HG03064 (cell line): ENCODE results near the gene GRIN2D.

ENCODE experiments used
- ATAC-seq: cut with Tn5 transposase; IDR thresholded peaks from one replicate; pipeline ENCODE4 v1.9.1; 2021; ENCODE audit warnings: low read depth; ENCODE audit not compliant: unreplicated experiment

GRIN2D gene

GRCh38 chr19:48393559-48394330 is at the start of gene GRIN2D:
Gene GRIN2D (plus strand): TSS chr19:48393668. CDS start chr19:48398393, 4,725 bp downstream.
- no peak for ATAC-seq

DNA sequence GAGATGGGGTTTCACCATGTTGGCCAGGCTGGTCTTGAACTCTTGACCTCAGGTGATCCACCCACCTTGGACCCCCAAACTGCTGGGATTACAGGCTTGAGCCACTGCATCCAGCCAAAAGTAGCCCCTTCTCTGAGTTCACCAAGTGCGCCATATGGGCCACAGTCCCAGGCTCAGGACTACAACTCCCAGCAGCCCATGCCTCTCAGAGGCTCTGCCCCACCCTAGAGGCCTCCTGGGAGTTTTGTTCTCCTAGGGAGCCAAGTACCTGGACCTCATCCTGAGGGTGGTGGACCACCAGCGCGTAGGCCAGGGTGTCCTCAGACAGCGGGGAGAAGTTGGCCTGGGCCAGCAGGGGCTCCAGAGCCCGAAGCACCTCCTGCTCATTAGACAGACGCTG is 48.6 kb upstream of the GRIN2D start:
- no peak for ATAC-seq

DNA sequence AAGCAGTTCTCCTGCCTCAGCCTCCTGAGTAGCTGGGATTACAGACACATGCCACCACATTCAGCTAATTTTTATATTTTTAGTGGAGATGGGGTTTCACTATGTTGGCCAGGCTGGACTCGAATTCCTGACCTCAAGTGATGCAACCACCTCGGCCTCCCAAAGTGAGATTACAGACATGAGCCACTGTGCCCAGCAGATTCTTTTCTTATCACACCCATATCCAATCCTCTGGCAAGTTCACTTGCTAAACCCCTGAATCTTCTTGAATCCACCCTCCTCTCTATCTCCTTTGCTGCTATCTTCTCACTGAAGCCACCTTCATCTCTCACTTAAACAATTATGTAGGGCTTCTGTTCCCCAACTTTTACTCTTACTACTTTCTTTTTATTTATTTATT is 47.3 kb upstream of the GRIN2D start:
- no peak for ATAC-seq

- no peak for ATAC-seq
Observed at GRCh38 chr19:48348045-48348444, 45.4 kb upstream of the GRIN2D start.

DNA sequence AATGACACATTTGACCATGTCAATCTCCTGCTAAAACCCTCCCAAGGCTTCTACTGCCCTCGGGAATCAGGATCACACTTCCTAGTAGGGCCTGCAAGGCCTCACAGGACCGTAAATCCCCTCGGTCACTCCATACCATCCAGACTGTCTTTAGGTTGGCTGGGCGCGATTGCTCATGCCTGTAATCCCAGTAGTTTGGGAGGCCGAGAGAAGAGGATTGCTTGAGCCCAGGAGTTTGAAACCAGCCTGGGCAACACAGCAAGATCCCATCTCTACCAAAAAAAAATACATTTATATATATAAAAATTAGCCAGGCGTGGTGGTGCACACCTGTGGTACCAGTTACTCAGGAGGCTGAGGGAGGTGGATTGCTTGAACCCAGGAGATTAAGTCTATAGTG is 44.7 kb upstream of the GRIN2D start:
- no peak for ATAC-seq

GRCh38 chr19:48350856-48351255 is 42.6 kb upstream of the GRIN2D start:
- ATAC-seq: no peak

DNA sequence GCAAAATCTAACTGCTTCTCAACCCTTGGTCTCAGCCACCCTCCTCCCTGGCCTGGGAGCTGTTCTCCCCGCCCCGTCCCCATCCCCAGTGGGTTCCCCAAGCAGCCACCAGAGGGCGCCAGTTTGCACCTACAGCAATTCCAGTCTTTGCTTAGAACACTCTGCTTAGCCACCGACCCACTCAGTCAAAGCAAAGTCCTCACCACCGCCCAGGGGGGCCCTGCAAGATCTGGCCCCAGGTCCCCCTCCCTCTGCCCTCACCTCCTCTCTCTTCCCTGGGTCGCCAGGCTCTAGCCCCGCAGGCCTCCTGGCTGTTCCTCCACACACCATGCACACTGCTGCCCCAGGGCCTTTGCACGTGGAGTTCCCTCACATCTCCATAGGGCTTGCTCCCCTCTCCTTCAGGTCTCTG is 42.1 kb upstream of the GRIN2D start:
- ATAC-seq: no peak

- no peak for ATAC-seq
Observed at GRCh38 chr19:48353677-48354076, 39.8 kb upstream of the GRIN2D start.

GRCh38 chr19:48354332-48354992 is 39.0 kb upstream of the GRIN2D start:
- ATAC-seq: no peak

DNA sequence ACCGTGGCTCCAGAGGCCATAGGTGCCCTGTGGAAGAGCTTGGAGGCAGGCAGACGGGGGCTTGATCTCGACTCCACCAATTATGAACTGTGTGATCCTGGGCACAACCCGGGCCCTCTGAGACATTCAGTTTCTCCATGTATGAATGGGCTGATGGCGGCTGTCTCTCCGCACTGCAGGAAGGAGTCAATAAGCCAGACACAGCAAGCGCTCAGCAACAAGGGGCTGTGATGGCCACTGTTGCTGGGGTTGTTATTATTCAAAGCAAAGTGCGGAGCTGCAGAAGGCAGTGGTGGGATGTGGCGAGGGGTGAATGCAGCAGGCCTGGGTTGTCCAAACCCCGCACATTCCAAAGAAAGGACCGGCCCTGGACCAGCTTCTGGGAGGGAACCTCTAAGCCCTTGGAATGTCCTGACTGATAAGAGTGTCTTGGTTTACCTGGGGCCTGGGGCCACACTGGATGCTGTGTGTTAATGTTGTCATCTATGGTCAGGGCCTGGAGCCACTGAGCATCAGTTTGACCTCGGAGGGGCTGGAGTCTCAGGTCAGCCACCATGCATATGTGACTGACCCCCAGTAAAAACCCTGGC is 38.0 kb upstream of the GRIN2D start:
- ATAC-seq: no peak

- ATAC-seq: no peak
Observed at GRCh38 chr19:48359123-48359522, 34.3 kb upstream of the GRIN2D start.

- no peak for ATAC-seq
Observed at GRCh38 chr19:48361912-48362311, 31.6 kb upstream of the GRIN2D start.

DNA sequence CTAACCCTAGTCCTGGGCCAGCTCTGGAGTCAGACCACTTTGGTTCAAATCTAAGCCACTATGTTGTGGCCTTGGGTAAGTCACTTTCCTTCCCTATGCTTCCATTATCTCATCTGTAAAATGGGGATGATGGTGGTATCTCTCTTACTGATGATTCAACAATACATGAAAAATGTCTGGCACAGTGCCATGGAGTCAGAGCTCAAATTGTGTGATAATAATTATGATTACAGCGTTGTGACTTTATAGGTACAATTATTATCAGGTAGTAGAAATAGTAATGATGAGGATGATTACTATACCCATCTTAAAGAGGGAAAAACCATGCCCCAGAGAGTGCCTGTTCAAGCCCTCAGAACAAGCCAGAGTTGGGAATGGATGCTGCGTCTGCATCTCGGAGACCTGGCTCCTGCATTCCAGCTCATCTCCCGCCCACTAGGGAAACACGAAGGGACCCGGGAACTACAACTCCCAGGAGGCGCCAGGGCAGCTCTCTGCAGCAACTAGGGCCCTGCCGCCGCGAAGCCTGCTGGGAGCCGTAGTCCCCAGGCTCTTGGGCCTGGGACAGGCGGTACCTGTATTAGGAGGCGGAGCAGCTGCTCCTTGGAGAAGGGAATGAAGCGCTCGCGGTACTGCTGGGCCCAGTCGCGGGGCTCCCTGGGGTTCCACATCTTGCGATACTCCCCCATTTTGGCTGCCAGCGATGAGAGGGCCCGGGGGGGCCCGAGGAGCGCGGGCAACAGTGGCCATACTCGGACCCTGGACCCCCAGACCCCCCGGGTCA is 30.6 kb upstream of the GRIN2D start:
- ATAC-seq: peak; percentile 58

GRCh38 chr19:48363500-48363809 is 30.0 kb upstream of the GRIN2D start:
- ATAC-seq: peak; percentile 3

DNA sequence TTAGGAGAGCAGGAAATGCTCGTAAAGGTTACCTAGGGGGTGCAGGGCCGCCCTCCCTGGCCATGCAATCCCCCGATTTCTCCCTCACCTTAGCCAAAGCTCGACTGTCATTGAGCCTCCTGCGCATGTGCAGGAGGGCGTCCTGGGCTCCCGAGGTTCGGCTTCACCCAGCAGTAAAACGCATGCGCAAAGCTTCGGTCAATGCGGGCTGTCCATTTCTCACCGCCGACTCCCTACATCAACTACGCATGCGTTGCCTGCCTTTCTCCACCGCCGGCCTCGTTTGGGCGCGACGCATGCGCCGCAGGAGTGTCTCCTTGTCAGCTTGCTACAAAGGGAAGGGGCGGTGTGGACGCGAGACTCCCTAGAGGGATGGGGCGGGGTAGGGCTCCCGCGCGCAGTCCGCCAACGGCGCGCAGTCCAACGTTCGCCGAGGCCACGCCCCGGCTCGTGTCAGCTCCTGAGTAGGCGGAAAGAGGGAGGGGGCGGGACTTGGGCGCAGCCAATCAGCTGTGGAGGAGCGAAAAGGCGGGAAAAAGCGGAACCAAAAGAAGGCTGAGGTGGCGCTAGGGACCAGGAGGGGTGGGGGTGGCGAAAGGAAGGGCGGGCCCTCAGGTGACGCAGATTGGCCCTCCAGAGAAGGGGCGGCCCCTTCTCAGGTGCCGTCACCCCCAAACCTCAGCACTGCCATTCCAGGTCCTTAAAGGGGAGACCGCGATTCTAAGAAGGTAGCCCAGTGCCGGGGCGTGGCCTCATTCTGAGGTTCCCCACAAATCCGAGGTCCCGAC is 29.5 kb upstream of the GRIN2D start, which contains the start of the genes SYNGR4 and TMEM143:
SYNGR4 (plus strand) TSS at position 558 of the 788 bp plus-strand sequence. CDS start 1,476 bp downstream, outside the sequence.
TMEM143 (minus strand) TSS at position 131 of the 788 bp plus-strand sequence; CDS start at position 111, 20 bp downstream.
- ATAC-seq: peak; percentile 72

DNA sequence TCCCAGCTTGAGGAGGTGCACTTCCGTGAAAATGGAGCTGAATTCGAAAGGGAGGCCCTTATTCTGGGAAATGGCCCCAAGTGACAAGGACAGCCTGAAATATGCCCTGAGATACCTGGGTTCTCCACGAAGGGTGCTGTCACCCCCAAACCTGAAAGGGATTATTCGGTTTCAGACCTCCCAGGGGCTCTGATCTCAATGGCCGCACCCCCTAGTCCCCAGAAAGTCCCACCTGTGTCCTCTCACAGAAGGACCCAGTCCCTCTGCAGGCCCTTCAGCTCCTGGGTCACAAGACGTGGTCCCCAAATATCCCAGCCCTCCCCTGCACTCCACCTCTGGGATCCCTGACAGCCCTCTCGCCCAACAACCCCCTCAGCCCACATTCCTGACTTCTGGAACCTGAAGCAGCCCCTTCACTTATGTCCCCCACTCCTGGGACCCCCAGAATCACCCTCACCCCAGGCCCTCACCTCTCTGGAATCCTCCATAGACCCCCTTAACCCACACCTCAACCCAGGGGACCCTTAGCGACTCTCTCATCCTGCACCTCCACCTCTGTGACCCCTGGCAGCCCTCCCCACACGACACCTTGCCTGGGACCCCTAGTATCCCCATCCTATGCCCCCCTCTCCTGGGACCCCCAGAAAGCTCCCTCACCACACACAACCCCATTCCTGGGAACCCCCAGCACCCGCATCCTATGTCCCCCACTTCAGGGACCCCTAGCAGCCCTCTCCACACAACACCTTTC is 28.7 kb upstream of the GRIN2D start:
- ATAC-seq: no peak

DNA sequence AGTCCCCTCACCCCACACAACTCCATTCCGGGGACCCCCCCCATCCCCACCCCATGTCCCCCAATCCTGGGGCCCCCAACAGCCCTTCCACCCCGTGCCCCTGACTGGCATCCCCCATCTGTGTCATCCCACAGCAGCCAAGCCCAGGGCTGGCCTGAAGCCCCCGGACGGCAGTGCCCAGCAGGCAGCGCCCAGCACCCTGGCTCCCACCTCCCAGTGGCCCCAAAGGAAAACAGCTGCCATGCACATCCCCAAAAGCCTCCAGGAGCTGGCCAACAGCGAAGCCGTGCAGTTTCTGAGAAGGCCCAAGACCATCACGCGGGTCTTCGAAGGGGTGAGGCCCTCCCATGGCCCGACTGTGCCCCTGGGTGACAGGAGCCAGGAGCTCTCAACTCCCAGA is 27.9 kb upstream of the GRIN2D start:
- ATAC-seq: no peak

DNA sequence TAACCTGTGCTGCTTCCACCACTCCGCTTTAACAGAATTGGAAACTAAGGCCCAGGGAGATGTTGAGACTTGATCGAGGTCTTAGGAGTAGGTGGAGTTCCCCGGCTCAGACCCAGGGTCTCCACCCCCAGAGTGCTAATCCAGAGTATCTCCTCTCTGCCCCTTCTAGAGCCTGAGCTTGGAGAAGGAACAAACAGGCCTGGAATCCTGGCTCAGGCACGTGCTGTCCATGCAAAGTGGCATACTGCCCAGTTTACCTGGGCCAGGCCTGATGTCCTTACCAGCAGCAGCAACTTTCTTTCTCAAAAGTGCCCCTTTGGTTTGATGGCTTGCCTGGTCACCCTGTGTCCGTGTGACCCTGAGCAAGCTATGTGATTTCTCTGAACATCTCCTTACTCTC is 25.6 kb upstream of the GRIN2D start:
- no peak for ATAC-seq

- ATAC-seq: no peak
Observed at GRCh38 chr19:48368936-48369335, 24.5 kb upstream of the GRIN2D start.
